ENCODE results near the gene FOXN1. TPM values are rescaled to one million over a fixed set of nuclear protein-coding genes. Genes with fewer than 3 reads are reported as not detected.

The FOXN1 gene
- total RNA-seq, 2 donors from 2014 or later: not detected

GRCh38 chr17:28497931-28498330 lies 8.2 kb upstream of the FOXN1 start:
- peaks cover 17% of the 10 kb centered on the region for H3K27me3 Mint-ChIP-seq (ENCODE audit: insufficient read depth)
- 70 to 92% methylated on average over 2 to 7 of the region's 9 CpGs for WGBS, 2 experiments (ENCODE audit: insufficient coverage in 1 of 2, insufficient read length in 1 of 2)

GRCh38 chr17:28498652-28499363 lies 7.3 kb upstream of the FOXN1 start:
- Histone ChIP-seq H3K9me3 (ENCODE audit: control insufficient read depth, low read length) (no peaks in the 10 kb centered on the region), H3K36me3 (ENCODE audit: control insufficient read depth, insufficient read depth, low read length) (no peaks in the 10 kb centered on the region), H3K9ac (ENCODE audit: extremely low read depth, low read length, poor library complexity, severe bottlenecking) (no peak overlapping the region), H3K27me3 (ENCODE audit: control insufficient read depth, insufficient read depth, low read length, poor library complexity, severe bottlenecking) (peaks cover 12% of the 10 kb centered on the region), H3K4me3 (ENCODE audit: low read length) (no peak overlapping the region), H3K4me1 (ENCODE audit: control insufficient read depth, insufficient read depth, low read length) (no peaks in the 10 kb centered on the region), H3K27ac (ENCODE audit: low read depth, low read length) (no peak overlapping the region)
- DNase-seq: no peak
- Mint-ChIP-seq H3K27me3 (ENCODE audit: insufficient read depth) (peaks cover 13% of the 10 kb centered on the region), H3K36me3 (ENCODE audit: low read depth) (no peaks in the 10 kb centered on the region), H3K27ac (no peak overlapping the region), H3K9me3 (no peaks in the 10 kb centered on the region), H3K4me1 (peaks cover 9% of the 10 kb centered on the region), H3K4me3 (no peak overlapping the region)
- no peak for TF ChIP-seq CTCF (conservative IDR thresholded peaks at IDR 0.05)
- 83 to 85% methylated on average over 4 to 12 of the region's 12 CpGs for WGBS, 2 experiments (ENCODE audit: insufficient coverage in 1 of 2, insufficient read length in 1 of 2)

More at GRCh38 chr17:28497931-28498330, 8.2 kb upstream of the FOXN1 start:
- no peak for TF ChIP-seq CTCF (conservative IDR thresholded peaks at IDR 0.05)
- Histone ChIP-seq H3K27ac (ENCODE audit: low read depth, low read length) (no peak overlapping the region), H3K9me3 (ENCODE audit: control insufficient read depth, low read length) (no peaks in the 10 kb centered on the region), H3K36me3 (ENCODE audit: control insufficient read depth, insufficient read depth, low read length) (no peaks in the 10 kb centered on the region), H3K4me3 (ENCODE audit: low read length) (no peak overlapping the region), H3K27me3 (ENCODE audit: control insufficient read depth, insufficient read depth, low read length, poor library complexity, severe bottlenecking) (peaks cover 12% of the 10 kb centered on the region), H3K4me1 (ENCODE audit: control insufficient read depth, insufficient read depth, low read length) (no peaks in the 10 kb centered on the region), H3K9ac (ENCODE audit: extremely low read depth, low read length, poor library complexity, severe bottlenecking) (no peak overlapping the region)
- Mint-ChIP-seq H3K9me3 (no peaks in the 10 kb centered on the region), H3K36me3 (ENCODE audit: low read depth) (no peaks in the 10 kb centered on the region), H3K4me3 (no peak overlapping the region), H3K27ac (no peak overlapping the region), H3K4me1 (peaks cover 9% of the 10 kb centered on the region)
- peak; percentile 84 for DNase-seq

- no peak overlapping the region for H3K9ac ChIP-seq (ENCODE audit: extremely low read depth, low read length, poor library complexity, severe bottlenecking)
- Mint-ChIP-seq H3K4me1 (peaks cover 9% of the 10 kb centered on the region), H3K27me3 (ENCODE audit: insufficient read depth) (peaks cover 8% of the 10 kb centered on the region), H3K4me3 (no peak overlapping the region), H3K36me3 (ENCODE audit: low read depth) (no peaks in the 10 kb centered on the region), H3K9me3 (no peaks in the 10 kb centered on the region), H3K27ac (no peak overlapping the region)
- H3K9me3 ChIP-seq (ENCODE audit: control insufficient read depth, low read length): no peaks in the 10 kb centered on the region
- TF ChIP-seq CTCF (conservative IDR thresholded peaks at IDR 0.05): no peak
- WGBS, 2 experiments (ENCODE audit: insufficient coverage in 1 of 2, insufficient read length in 1 of 2): 93 to 97% methylated on average over 5 to 9 of the region's 9 CpGs
- H3K4me3 ChIP-seq (ENCODE audit: low read length): no peak overlapping the region
- H3K27ac ChIP-seq (ENCODE audit: low read depth, low read length): no peak overlapping the region
- no peaks in the 10 kb centered on the region for H3K36me3 ChIP-seq (ENCODE audit: control insufficient read depth, insufficient read depth, low read length)
- H3K4me1 ChIP-seq (ENCODE audit: control insufficient read depth, insufficient read depth, low read length): no peaks in the 10 kb centered on the region
- DNase-seq: no peak
- peaks cover 13% of the 10 kb centered on the region for H3K27me3 ChIP-seq (ENCODE audit: control insufficient read depth, insufficient read depth, low read length, poor library complexity, severe bottlenecking)
These were observed 6.8 kb upstream of the FOXN1 start for GRCh38 chr17:28499364-28499664.
